GM19025 (cell line): ENCODE results near the gene OR5K1.
A peak's percentile ranks its signal among the peaks of the same experiment; 100 is the strongest.

Experiments used
- ATAC-seq: cut with Tn5 transposase; IDR thresholded peaks from one replicate; pipeline ENCODE4 v1.9.1; 2021; ENCODE audit warnings: mild to moderate bottlenecking, low read depth, moderate library complexity; ENCODE audit not compliant: unreplicated experiment

Gene OR5K1

GRCh38 chr3:98513091-98513511 is 50.1 kb downstream of the OR5K1 start:
- ATAC-seq, result no peak

- ATAC-seq, result no peak
Observed at GRCh38 chr3:98513736-98514135, 50.7 kb downstream of the OR5K1 start.

GRCh38 chr3:98514948-98515347 is 51.9 kb downstream of the OR5K1 start:
- no peak for ATAC-seq

GRCh38 chr3:98518816-98519215 is 55.8 kb downstream of the OR5K1 start:
- ATAC-seq, result no peak

GRCh38 chr3:98519351-98519750 is 56.4 kb downstream of the OR5K1 start:
- ATAC-seq, result no peak

- peak; percentile 31 for ATAC-seq
Observed at GRCh38 chr3:98521897-98522543, 59.0 kb downstream of the OR5K1 start.
